ENCODE results near the gene DPCD.

DNA sequence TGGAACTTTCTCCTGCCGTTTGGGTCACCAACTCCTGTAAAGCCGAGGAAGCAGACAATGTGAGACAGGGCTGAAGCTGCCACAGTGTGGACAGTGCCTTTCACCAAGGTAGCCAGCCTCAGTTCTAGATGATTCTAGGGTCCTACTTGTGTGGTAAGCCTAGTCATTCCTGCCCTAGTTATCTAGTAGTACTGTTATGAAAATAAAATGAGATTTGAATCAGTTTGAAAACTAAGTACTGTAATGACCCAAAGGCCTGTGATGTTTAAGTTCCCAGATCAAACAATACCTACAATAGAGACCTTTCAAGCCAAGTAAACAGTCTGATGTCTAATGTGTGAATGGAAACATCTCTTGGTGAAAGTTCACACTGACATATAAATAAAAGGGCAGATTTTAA, 37.2 kb upstream of the DPCD start:
- TF ChIP-seq, protein P1, sequence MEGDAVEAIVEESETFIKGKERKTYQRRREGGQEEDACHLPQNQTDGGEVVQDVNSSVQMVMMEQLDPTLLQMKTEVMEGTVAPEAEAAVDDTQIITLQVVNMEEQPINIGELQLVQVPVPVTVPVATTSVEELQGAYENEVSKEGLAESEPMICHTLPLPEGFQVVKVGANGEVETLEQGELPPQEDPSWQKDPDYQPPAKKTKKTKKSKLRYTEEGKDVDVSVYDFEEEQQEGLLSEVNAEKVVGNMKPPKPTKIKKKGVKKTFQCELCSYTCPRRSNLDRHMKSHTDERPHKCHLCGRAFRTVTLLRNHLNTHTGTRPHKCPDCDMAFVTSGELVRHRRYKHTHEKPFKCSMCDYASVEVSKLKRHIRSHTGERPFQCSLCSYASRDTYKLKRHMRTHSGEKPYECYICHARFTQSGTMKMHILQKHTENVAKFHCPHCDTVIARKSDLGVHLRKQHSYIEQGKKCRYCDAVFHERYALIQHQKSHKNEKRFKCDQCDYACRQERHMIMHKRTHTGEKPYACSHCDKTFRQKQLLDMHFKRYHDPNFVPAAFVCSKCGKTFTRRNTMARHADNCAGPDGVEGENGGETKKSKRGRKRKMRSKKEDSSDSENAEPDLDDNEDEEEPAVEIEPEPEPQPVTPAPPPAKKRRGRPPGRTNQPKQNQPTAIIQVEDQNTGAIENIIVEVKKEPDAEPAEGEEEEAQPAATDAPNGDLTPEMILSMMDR (IDR thresholded peaks at IDR 0.05): no peak
- TF ChIP-seq POLR2A (IDR thresholded peaks at IDR 0.05): no peak

Data from right lobe of liver (tissue), 4 donors.